ENCODE results near the gene KCNA1.

DNA sequence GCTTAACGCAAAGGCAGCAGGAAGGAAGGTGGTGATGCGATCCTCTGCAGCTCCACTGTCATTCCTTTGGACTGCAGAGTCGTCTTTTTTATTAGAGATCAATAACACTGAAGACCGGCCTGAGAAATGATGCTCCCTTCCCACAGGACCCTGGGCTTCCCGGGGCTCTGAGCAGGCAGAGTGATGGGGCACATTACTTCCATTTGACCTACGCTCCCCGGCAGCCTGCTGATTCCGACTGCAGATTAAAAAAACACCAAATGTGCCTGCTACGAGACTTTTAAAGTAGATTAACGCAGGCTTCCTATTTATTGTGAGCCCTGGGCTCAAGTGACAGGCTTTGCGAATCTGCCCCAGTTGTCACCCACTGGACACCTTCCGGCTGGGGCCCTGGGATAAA is 37.5 kb downstream of the KCNA1 start:
- TF ChIP-seq, protein P1, sequence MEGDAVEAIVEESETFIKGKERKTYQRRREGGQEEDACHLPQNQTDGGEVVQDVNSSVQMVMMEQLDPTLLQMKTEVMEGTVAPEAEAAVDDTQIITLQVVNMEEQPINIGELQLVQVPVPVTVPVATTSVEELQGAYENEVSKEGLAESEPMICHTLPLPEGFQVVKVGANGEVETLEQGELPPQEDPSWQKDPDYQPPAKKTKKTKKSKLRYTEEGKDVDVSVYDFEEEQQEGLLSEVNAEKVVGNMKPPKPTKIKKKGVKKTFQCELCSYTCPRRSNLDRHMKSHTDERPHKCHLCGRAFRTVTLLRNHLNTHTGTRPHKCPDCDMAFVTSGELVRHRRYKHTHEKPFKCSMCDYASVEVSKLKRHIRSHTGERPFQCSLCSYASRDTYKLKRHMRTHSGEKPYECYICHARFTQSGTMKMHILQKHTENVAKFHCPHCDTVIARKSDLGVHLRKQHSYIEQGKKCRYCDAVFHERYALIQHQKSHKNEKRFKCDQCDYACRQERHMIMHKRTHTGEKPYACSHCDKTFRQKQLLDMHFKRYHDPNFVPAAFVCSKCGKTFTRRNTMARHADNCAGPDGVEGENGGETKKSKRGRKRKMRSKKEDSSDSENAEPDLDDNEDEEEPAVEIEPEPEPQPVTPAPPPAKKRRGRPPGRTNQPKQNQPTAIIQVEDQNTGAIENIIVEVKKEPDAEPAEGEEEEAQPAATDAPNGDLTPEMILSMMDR (IDR thresholded peaks at IDR 0.05), result no peak
- TF ChIP-seq EP300 (IDR thresholded peaks at IDR 0.05), result no peak

All from ovary (tissue), 3 donors.